A673 (cell line): ENCODE data around the gene CYTH3.

Experiments
- CTCF ChIP-seq: fragments of 300-800, 200-600 bp; sonication (generic); conservative IDR thresholded peaks from 2 replicates; pipeline ENCODE4 v1.5.1; 2017; ENCODE audit warnings: low read depth, mild to moderate bottlenecking, antibody characterized with exemption, low read length, moderate library complexity, mixed read lengths
- EZH2 ChIP-seq: fragments of 200-600 bp; sonication (generic); IDR thresholded peaks from 2 replicates; pipeline ENCODE4 v1.6.1; 2017; ENCODE audit warnings: borderline replicate concordance, low read depth, mild to moderate bottlenecking, mixed read lengths, antibody characterized with exemption, low read length; ENCODE audit not compliant: poor library complexity, severe bottlenecking

GRCh38 chr7:6123843-6124242 is 148.6 kb downstream of the CYTH3 start:
- TF ChIP-seq CTCF (no peak), EZH2 (no peak)
